IMR-90 (cell line): ENCODE data around the gene AMACR. TPM values are rescaled to one million over a fixed set of nuclear protein-coding genes. Genes with fewer than 3 reads are reported as not detected.

Source experiments
- ATAC-seq: fragments of 200-7000 bp; cut with Tn5 transposase; 2 replicates; pipeline ENCODE4 v1.9.1; 2020; ENCODE audit warnings: low read depth, mild to moderate bottlenecking, moderate library complexity
- BruUV-seq: library from RNA; stranded (reverse); fragments of 400-500 nt; replicated peaks from 2 replicates; lab custom pipeline; 2021; lab: Mats Ljungman, UMichigan
- CTCF ChIA-PET: fragments of 300-600 bp; formaldehyde crosslinking; extraction: SDS; loops from one replicate; lab custom pipeline; 2021; ENCODE audit warnings: antibody characterized with exemption; lab: Yijun Ruan, JAX
- POLR2A ChIA-PET: fragments of 300-600 bp; sonication (Branson Sonifier 250); formaldehyde crosslinking; loops from one replicate; lab custom pipeline; 2022; ENCODE audit warnings: antibody characterized with exemption; ENCODE audit not compliant: unreplicated experiment; lab: Charles Lee
- DNase-seq: peaks from one replicate; pipeline ENCODE4 v3.0.0; 2013
- H2AFZ ChIP-seq: replicated peaks from 2 replicates; pipeline ENCODE3; 2013; ENCODE audit warnings: low read length, mild to moderate bottlenecking; ENCODE audit not compliant: poor library complexity
- H2AK5ac ChIP-seq: 2 replicates; pipeline ENCODE4 v1.6.1; 2013; ENCODE audit warnings: low read depth, low read length, inconsistent platforms
- H2AK9ac ChIP-seq: replicated peaks from 2 replicates; pipeline ENCODE3; 2013; ENCODE audit warnings: mild to moderate bottlenecking, low read depth, low read length, moderate library complexity; ENCODE audit not compliant: poor library complexity
- H2BK120ac ChIP-seq: 2 replicates; pipeline ENCODE4 v1.6.1; 2013; ENCODE audit warnings: low read depth, low read length, inconsistent platforms
- H2BK15ac ChIP-seq: 3 replicates; pipeline ENCODE4 v1.6.1; 2013; ENCODE audit warnings: low read depth, low read length, inconsistent platforms
- H2BK20ac ChIP-seq: 2 replicates; pipeline ENCODE4 v1.6.1; 2013; ENCODE audit warnings: low read depth, mild to moderate bottlenecking, inconsistent platforms, low read length, moderate library complexity
- H2BK5ac ChIP-seq: 2 replicates; pipeline ENCODE4 v1.6.1; 2013; ENCODE audit warnings: mild to moderate bottlenecking, low read depth, low read length, inconsistent platforms; ENCODE audit not compliant: poor library complexity, severe bottlenecking
- H3K14ac ChIP-seq: replicated peaks from 2 replicates; pipeline ENCODE4 v1.6.1; 2013; ENCODE audit warnings: low read depth, low read length, inconsistent platforms
- H3K18ac ChIP-seq: 2 replicates; pipeline ENCODE4 v1.6.1; 2013; ENCODE audit warnings: low read depth, low read length, control low read depth
- H3K23ac ChIP-seq: 2 replicates; pipeline ENCODE4 v1.6.1; 2013; ENCODE audit warnings: low read depth, low read length, inconsistent platforms
- H3K27ac ChIP-seq: 2 replicates; pipeline ENCODE4 v1.5.1; 2013; ENCODE audit warnings: mild to moderate bottlenecking, control low read depth, low read length; ENCODE audit not compliant: insufficient read depth
- H3K27me3 ChIP-seq: 2 replicates; pipeline ENCODE4 v1.6.1; 2013; ENCODE audit warnings: low read length; ENCODE audit not compliant: control insufficient read depth, insufficient read depth
- H3K36me3 ChIP-seq: 2 replicates; pipeline ENCODE4 v1.6.1; 2013; ENCODE audit warnings: low read length, mixed read lengths; ENCODE audit not compliant: control insufficient read depth, insufficient read depth
- H3K4ac ChIP-seq: 2 replicates; pipeline ENCODE4 v1.6.1; 2013; ENCODE audit warnings: low read depth, low read length, inconsistent platforms
- H3K4me1 ChIP-seq: 2 replicates; pipeline ENCODE4 v1.6.1; 2013; ENCODE audit warnings: low read length, mixed read lengths; ENCODE audit not compliant: control insufficient read depth, insufficient read depth
- H3K4me2 ChIP-seq: 2 replicates; pipeline ENCODE4 v1.6.1; 2013; ENCODE audit warnings: low read depth, mild to moderate bottlenecking, control low read depth, low read length, moderate library complexity
- H3K4me3 ChIP-seq: 2 replicates; pipeline ENCODE4 v1.5.1; 2013; ENCODE audit warnings: low read depth, mild to moderate bottlenecking, control low read depth, low read length, moderate library complexity; ENCODE audit not compliant: insufficient read depth
- H3K56ac ChIP-seq: 2 replicates; pipeline ENCODE4 v1.6.1; 2013; ENCODE audit warnings: low read length, inconsistent platforms; ENCODE audit not compliant: insufficient read depth; ENCODE audit errors: extremely low read depth
- H3K79me1 ChIP-seq, 2 experiments: 2 replicates each; pipeline ENCODE4 v1.6.1; 2013; ENCODE audit warnings: low read length in 2 of 2, inconsistent platforms in 1 of 2, low read depth in 1 of 2
- H3K9ac ChIP-seq: 2 replicates; pipeline ENCODE4 v1.6.1; 2013; ENCODE audit warnings: low read depth, low read length, control low read depth
- H3K9me1 ChIP-seq: 2 replicates; pipeline ENCODE4 v1.6.1; 2013; ENCODE audit warnings: low read length, inconsistent platforms; ENCODE audit not compliant: insufficient read depth
- H3K9me3 ChIP-seq: 2 replicates; pipeline ENCODE4 v1.6.1; 2013; ENCODE audit warnings: low read length; ENCODE audit not compliant: control insufficient read depth, insufficient read depth
- H4K20me1 ChIP-seq: 2 replicates; pipeline ENCODE4 v1.6.1; 2013; ENCODE audit warnings: low read length, inconsistent platforms; ENCODE audit not compliant: insufficient read depth
- H4K5ac ChIP-seq: 2 replicates; pipeline ENCODE4 v1.6.1; 2013; ENCODE audit warnings: mild to moderate bottlenecking, low read depth, low read length, control low read depth
- H4K8ac ChIP-seq, 2 experiments: 2 replicates each; pipeline ENCODE4 v1.6.1; 2013; ENCODE audit warnings: low read depth in 2 of 2, low read length in 2 of 2, control low read depth in 1 of 2, inconsistent platforms in 1 of 2
- H4K91ac ChIP-seq: 2 replicates; pipeline ENCODE4 v1.6.1; 2013; ENCODE audit warnings: low read depth, low read length, inconsistent platforms; ENCODE audit not compliant: insufficient read depth
- CEBPB ChIP-seq: IDR thresholded peaks from 2 replicates; pipeline ENCODE4 v1.6.1; 2012; ENCODE audit warnings: low read depth, low read length, improper control_type of control experiment
- CHD1 ChIP-seq: IDR thresholded peaks from 2 replicates; pipeline ENCODE4 v1.6.1; 2012; ENCODE audit warnings: low read depth, low read length, improper control_type of control experiment
- FOS ChIP-seq: fragments of 150-350 bp; IDR thresholded peaks from 2 replicates; pipeline ENCODE4 v1.6.1; 2016; ENCODE audit warnings: low read depth, low read length
- MAFK ChIP-seq: IDR thresholded peaks from 2 replicates; pipeline ENCODE4 v1.6.1; 2012; ENCODE audit warnings: low read depth, low read length, improper control_type of control experiment
- NFE2L2 ChIP-seq: fragments of 150-350 bp; IDR thresholded peaks from 2 replicates; pipeline ENCODE4 v1.6.1; 2016; ENCODE audit warnings: low read depth, mild to moderate bottlenecking, low read length
- RAD21 ChIP-seq: IDR thresholded peaks from 2 replicates; pipeline ENCODE4 v1.6.1; 2012; ENCODE audit warnings: low read length, improper control_type of control experiment
- RCOR1 ChIP-seq: IDR thresholded peaks from 2 replicates; pipeline ENCODE4 v1.6.1; 2012; ENCODE audit warnings: mild to moderate bottlenecking, low read length, improper control_type of control experiment; ENCODE audit not compliant: insufficient replicate concordance
- SMC3 ChIP-seq: fragments of 150-350 bp; IDR thresholded peaks from 2 replicates; pipeline ENCODE4 v1.6.1; 2016; ENCODE audit warnings: low read depth, mild to moderate bottlenecking, antibody characterized with exemption, low read length, moderate library complexity
- WGBS, 2 experiments: methylation state at CpG; one replicate each; pipeline versions ENCODE4 v1.1.5 to v1.1.7; 2013; ENCODE audit warnings: missing lambda C conversion rate in 2 of 2; ENCODE audit not compliant: insufficient read length in 1 of 2; ENCODE audit errors: extremely low coverage in 2 of 2; 5-methylcytosine and 5-hydroxymethylcytosine counted together
- dilution Hi-C: fragments of 300-500 bp; cut with HindIII; formaldehyde crosslinking; loops from one replicate; pipeline ENCODE4 v1.14.3; 2018; ENCODE audit warnings: low sequenced_read_pairs; ENCODE audit not compliant: unreplicated experiment
- in situ Hi-C: fragments of 300-500 bp; cut with MboI; formaldehyde crosslinking; loops from 3 replicates; pipeline ENCODE4 v1.14.3; 2019; ENCODE audit warnings: low sequenced_read_pairs, inconsistent platforms, mixed read lengths
- intact Hi-C: fragments of 100-400 bp; cut with micrococcal nuclease; formaldehyde crosslinking; loops from 2 replicates; pipeline ENCODE4 v1.10.0; 2022
- polyA plus RNA-seq, 3 experiments: library from polyadenylated mRNA; depleted of rRNA; stranded (reverse); fragments of >200 nt; gene quantifications; 2 replicates each; pipeline ENCODE4 v1.2.3, GENCODE V29; 2012; ENCODE audit warnings: low replicate concordance in 1 of 3
- total RNA-seq: library from RNA; depleted of rRNA; stranded (reverse); fragments of >200 nt; gene quantifications from 2 replicates; pipeline ENCODE4 v1.2.3, GENCODE V29; 2012
- TF ChIP-seq, protein P1 (sequence below): fragments of 150-350 bp; IDR thresholded peaks from 2 replicates; pipeline ENCODE4 v1.6.1; 2017; ENCODE audit warnings: mild to moderate bottlenecking, antibody characterized with exemption, low read length, low read depth
- TF ChIP-seq, protein P2 (sequence below): fragments of 150-350 bp; IDR thresholded peaks from 2 replicates; pipeline ENCODE4 v1.6.1; 2016; ENCODE audit warnings: low read depth, mild to moderate bottlenecking, low read length, moderate library complexity, borderline replicate concordance

The AMACR gene
- total and polyA plus RNA-seq, 2 of the 4 experiments (the other 2 are of a cell fraction): 8.2 to 12.9 TPM

DNA sequence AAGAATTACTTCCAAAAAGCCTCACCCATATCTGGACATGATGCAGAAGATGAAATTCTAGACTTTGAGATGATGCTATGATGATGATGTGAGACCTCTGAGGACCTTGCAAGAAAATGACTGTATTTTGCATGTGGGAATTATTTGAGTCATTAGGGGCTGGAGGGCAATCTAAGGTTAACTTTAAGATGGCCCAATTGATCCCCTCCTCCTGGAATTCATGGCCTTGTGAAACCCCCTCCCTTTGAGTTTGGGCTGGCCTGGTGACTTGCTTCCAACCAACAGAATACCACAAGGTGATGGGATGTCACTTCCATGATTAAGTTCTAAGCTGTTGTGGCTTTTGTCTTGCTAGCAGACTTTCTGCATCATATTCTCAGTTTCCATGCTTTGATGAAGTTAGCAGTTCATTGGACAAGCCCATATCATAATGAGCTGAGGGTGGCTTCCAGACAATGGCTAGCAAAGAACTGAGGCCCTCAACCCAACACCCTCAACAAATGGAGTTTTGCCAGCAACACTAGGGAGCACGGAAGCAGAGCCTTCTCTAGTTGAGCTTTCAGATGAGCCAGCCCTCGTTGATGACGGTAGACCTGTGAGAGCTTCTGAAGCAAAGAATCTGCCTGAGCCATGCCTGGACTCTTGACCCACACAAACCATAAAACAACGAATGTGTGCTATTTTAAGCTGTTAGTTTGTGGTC is 7.4 kb upstream of the AMACR start:
- ATAC-seq: no peak
- H3K27ac ChIP-seq: no peak overlapping the region
- no peak overlapping the region for H2BK20ac ChIP-seq
- no peak overlapping the region for H3K9ac ChIP-seq
- ChIA-PET POLR2A (no interaction called here), CTCF (no interaction called here)
- in situ Hi-C loops (no loop called here), dilution Hi-C loops (no loop called here), intact Hi-C loops (no loop called here)
- H3K79me1 ChIP-seq: no peaks in the 10 kb centered on the region
- no peak overlapping the region for H2BK120ac ChIP-seq
- H2BK15ac ChIP-seq: no peak overlapping the region
- no peak overlapping the region for H3K14ac ChIP-seq
- no peak overlapping the region for H4K91ac ChIP-seq
- no peak overlapping the region for H3K4ac ChIP-seq
- no peak overlapping the region for H3K56ac ChIP-seq
- no peaks in the 10 kb centered on the region for H3K36me3 ChIP-seq
- H2BK5ac ChIP-seq: no peak overlapping the region
- no peak overlapping the region for H3K23ac ChIP-seq
- no peak for DNase-seq
- no peak overlapping the region for H2AK5ac ChIP-seq
- no peak overlapping the region for H3K4me2 ChIP-seq
- H4K5ac ChIP-seq: no peak overlapping the region
- no TSS peak for BruUV-seq
- no peaks in the 10 kb centered on the region for H3K9me3 ChIP-seq
- H3K4me1 ChIP-seq: no peaks in the 10 kb centered on the region
- no peak overlapping the region for H4K8ac ChIP-seq
- no peak overlapping the region for H2AFZ ChIP-seq
- no peak overlapping the region for H3K18ac ChIP-seq
- no peak overlapping the region for H3K4me3 ChIP-seq
- H4K20me1 ChIP-seq: no peaks in the 10 kb centered on the region
- H3K27me3 ChIP-seq: no peaks in the 10 kb centered on the region
- H2AK9ac ChIP-seq: no peak overlapping the region
- H3K9me1 ChIP-seq: no peaks in the 10 kb centered on the region
- TF ChIP-seq RCOR1: no peak
- TF ChIP-seq, protein P1, sequence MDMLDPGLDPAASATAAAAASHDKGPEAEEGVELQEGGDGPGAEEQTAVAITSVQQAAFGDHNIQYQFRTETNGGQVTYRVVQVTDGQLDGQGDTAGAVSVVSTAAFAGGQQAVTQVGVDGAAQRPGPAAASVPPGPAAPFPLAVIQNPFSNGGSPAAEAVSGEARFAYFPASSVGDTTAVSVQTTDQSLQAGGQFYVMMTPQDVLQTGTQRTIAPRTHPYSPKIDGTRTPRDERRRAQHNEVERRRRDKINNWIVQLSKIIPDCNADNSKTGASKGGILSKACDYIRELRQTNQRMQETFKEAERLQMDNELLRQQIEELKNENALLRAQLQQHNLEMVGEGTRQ: no peak
- TF ChIP-seq, protein P2, sequence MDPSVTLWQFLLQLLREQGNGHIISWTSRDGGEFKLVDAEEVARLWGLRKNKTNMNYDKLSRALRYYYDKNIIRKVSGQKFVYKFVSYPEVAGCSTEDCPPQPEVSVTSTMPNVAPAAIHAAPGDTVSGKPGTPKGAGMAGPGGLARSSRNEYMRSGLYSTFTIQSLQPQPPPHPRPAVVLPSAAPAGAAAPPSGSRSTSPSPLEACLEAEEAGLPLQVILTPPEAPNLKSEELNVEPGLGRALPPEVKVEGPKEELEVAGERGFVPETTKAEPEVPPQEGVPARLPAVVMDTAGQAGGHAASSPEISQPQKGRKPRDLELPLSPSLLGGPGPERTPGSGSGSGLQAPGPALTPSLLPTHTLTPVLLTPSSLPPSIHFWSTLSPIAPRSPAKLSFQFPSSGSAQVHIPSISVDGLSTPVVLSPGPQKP: no peak
- no peak for TF ChIP-seq MAFK
- TF ChIP-seq CEBPB: no peak
- no peak for TF ChIP-seq NFE2L2
- no peak for TF ChIP-seq RAD21
- TF ChIP-seq CHD1: no peak
- TF ChIP-seq FOS: no peak
- no peak for TF ChIP-seq SMC3
- WGBS, 2 experiments: 73% methylated on average over 3 of the region's 4 CpGs; no CpG with 5 or more reads in 1 of the 2 experiments
